ENCODE data around the gene PTEN.
"Not testable (repeated sequence)": the region's sequence is repeated elsewhere in the genome, so short reads cannot be mapped to it uniquely, and the experiment has no call there.

PTEN gene

DNA sequence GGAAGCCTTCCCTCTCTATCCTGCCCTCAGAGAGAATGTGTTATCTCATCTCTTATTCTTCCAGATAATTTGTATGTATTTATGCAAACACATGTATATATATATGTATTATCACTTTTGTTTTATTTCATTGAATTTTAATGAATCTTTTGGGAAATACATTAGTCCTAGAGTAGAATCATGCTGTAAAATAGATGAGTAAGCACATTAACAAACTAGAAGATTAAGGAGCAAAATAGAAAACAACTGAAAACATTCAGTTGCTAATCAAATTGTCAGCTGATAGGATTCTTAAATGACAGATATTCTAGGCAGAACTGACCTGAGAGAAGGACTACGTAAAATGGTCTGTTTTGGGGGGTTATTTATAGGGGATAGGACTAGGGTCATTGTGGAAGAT lies 11.3 kb upstream of the PTEN start:
- H3K4me1 ChIP-seq (ENCODE audit: low read length) = peaks cover 5% of the 10 kb centered on the region
- H3K9ac ChIP-seq (ENCODE audit: low read length) = no peak overlapping the region
- no peaks in the 10 kb centered on the region for H3K79me2 ChIP-seq (ENCODE audit: low read length)
- no peaks in the 10 kb centered on the region for H3K27me3 ChIP-seq (ENCODE audit: low read depth, low read length)
- no peak overlapping the region for H3K27ac ChIP-seq (ENCODE audit: low read length)
- H4K20me1 ChIP-seq (ENCODE audit: insufficient read depth, low read length) = no peaks in the 10 kb centered on the region
- H3K9me3 ChIP-seq (ENCODE audit: insufficient read depth, low read length) = no peaks in the 10 kb centered on the region
- H3K36me3 ChIP-seq (replicated peaks; ENCODE audit: low read depth, low read length) = no peaks in the 10 kb centered on the region
- no peak overlapping the region for H3K4me2 ChIP-seq (ENCODE audit: low read length)
- H3K4me3 ChIP-seq (ENCODE audit: low read length) = no peak overlapping the region
- no peak overlapping the region for H2AFZ ChIP-seq (ENCODE audit: low read depth, low read length)
- no peak for TF ChIP-seq EZH2phosphoT487 (IDR thresholded peaks at IDR 0.05; ENCODE audit: low read depth)
- TF ChIP-seq, protein P1, sequence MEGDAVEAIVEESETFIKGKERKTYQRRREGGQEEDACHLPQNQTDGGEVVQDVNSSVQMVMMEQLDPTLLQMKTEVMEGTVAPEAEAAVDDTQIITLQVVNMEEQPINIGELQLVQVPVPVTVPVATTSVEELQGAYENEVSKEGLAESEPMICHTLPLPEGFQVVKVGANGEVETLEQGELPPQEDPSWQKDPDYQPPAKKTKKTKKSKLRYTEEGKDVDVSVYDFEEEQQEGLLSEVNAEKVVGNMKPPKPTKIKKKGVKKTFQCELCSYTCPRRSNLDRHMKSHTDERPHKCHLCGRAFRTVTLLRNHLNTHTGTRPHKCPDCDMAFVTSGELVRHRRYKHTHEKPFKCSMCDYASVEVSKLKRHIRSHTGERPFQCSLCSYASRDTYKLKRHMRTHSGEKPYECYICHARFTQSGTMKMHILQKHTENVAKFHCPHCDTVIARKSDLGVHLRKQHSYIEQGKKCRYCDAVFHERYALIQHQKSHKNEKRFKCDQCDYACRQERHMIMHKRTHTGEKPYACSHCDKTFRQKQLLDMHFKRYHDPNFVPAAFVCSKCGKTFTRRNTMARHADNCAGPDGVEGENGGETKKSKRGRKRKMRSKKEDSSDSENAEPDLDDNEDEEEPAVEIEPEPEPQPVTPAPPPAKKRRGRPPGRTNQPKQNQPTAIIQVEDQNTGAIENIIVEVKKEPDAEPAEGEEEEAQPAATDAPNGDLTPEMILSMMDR (IDR thresholded peaks at IDR 0.05; ENCODE audit: low read depth, low read length) = no peak

DNA sequence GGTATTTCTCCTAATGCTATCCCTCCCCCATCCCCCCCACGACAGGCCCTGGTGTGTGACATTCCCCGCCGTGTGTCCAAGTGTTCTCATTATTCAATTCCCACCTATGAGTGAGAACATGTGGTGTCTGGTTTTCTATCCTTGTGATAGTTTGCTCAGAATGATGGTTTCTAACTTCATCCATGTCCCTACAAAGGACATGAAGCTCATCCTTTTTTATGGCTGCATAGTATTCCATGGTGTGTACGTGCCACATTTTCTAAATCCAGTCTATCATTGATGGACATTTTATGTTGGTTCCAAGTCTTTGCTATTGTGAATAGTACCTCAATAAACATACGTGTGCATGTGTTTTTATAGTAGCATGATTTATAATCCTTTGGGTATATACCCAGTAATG lies 8.2 kb upstream of the PTEN start:
- not testable (repeated sequence) for H3K9me3 ChIP-seq (ENCODE audit: insufficient read depth, low read length); H4K20me1 ChIP-seq (ENCODE audit: insufficient read depth, low read length); H3K4me3 ChIP-seq (ENCODE audit: low read length); H3K27ac ChIP-seq (ENCODE audit: low read length); H3K4me2 ChIP-seq (ENCODE audit: low read length); H3K9ac ChIP-seq (ENCODE audit: low read length); H2AFZ ChIP-seq (ENCODE audit: low read depth, low read length); H3K4me1 ChIP-seq (ENCODE audit: low read length); H3K27me3 ChIP-seq (ENCODE audit: low read depth, low read length); H3K79me2 ChIP-seq (ENCODE audit: low read length); H3K36me3 ChIP-seq (replicated peaks; ENCODE audit: low read depth, low read length)

DNA sequence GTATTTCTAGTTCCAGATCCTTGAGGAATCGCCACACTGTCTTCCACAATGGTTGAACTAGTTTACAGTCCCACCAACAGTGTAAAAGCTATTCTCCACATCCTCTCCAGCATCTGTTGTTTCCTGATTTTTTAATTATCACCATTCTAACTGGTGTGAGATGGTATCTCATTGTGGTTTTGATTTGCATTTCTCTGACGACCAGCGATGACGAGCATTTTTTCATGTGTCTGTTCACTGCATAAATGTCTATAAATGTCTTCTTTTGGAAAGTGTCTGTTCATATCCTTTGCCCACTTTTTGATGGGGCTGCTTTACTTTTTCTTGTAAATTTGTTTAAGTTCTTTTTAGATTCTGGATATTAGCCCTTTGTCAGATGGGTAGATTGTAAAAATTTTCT lies 7.8 kb upstream of the PTEN start:
- not testable (repeated sequence) for H3K36me3 ChIP-seq (replicated peaks; ENCODE audit: low read depth, low read length); H3K9ac ChIP-seq (ENCODE audit: low read length); H4K20me1 ChIP-seq (ENCODE audit: insufficient read depth, low read length); H3K9me3 ChIP-seq (ENCODE audit: insufficient read depth, low read length); H3K79me2 ChIP-seq (ENCODE audit: low read length); H3K4me2 ChIP-seq (ENCODE audit: low read length); H3K4me3 ChIP-seq (ENCODE audit: low read length); H3K27ac ChIP-seq (ENCODE audit: low read length); H3K27me3 ChIP-seq (ENCODE audit: low read depth, low read length); H2AFZ ChIP-seq (ENCODE audit: low read depth, low read length)
- H3K4me1 ChIP-seq (ENCODE audit: low read length) = peaks cover 11% of the 10 kb centered on the region

DNA sequence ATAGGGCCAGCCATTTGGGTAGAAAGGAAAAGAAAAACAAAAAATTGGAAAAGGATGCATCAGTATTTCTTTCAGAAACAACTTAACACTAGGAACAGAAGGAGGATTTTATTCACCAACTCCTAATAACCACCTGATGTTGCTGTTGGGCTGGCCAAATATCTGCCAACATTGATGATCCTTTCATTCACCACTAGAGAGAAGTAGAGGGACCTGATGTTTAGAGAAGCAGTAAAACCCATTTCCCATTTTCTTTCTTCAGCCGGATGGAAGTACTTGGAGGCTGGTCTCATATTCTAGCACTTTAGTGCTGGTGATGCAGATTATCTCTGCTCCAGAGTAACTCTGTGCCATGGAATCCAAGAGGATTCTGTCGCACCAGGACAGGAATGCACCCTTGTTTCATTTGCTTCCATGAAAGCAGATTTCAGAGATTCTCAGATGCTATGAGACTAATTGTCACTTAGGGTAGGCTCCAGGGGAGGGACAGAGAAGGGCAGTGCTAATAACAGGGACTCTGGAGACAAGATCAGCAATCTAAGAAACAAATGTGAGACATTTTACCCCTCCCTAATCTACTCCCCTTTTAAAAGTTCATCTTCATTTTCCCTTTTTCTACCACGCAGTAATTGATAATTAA lies 3.1 kb upstream of the PTEN start:
- Histone ChIP-seq H3K4me2 (ENCODE audit: low read length) (peak overlapping the region; percentile 97), H4K20me1 (ENCODE audit: insufficient read depth, low read length) (peaks cover 4% of the 10 kb centered on the region), H3K79me2 (ENCODE audit: low read length) (peaks cover 24% of the 10 kb centered on the region), H3K27me3 (ENCODE audit: low read depth, low read length) (no peaks in the 10 kb centered on the region), H3K4me1 (ENCODE audit: low read length) (peaks cover 13% of the 10 kb centered on the region), H3K9ac (ENCODE audit: low read length) (no peak overlapping the region), H3K36me3 (replicated peaks; ENCODE audit: low read depth, low read length) (no peaks in the 10 kb centered on the region), H3K9me3 (ENCODE audit: insufficient read depth, low read length) (no peaks in the 10 kb centered on the region), H2AFZ (ENCODE audit: low read depth, low read length) (no peak overlapping the region; the same call in 1 of the 2 replicates), H3K27ac (ENCODE audit: low read length) (no peak overlapping the region), H3K4me3 (ENCODE audit: low read length) (no peak overlapping the region)
- TF ChIP-seq, protein P1 (IDR thresholded peaks at IDR 0.05; ENCODE audit: low read depth, low read length) = peak; percentile 79
- no peak for TF ChIP-seq EZH2phosphoT487 (IDR thresholded peaks at IDR 0.05; ENCODE audit: low read depth)

DNA sequence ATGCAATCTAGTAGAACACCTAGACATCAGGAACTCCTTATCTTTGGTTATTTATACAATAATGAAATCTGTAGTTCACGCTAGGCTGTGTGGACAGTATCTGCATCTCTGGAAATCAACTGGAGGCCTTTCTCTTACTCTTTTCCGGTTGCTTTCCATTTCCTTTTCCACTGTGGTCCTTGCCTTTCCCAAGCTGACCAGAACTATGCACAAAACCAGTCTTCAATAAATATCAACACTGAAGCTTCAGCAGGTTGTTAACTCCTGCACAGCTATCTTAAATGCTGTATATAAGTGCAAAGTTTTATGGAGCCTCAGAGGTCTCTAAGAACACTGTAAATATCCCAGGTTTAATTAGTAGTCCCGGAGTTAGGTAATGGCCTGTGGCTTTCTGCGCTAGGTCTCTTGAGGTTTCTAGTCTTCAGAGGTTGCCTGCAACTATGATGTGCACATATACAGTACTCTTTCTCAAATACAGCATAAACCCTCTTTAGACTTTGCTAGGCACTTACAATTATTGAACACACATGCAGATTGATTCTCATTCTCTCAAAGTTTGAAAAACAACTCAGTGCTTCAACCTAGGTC lies 2.5 kb upstream of the PTEN start:
- TF ChIP-seq, protein P1 (IDR thresholded peaks at IDR 0.05; ENCODE audit: low read depth, low read length) = no peak
- TF ChIP-seq EZH2phosphoT487 (IDR thresholded peaks at IDR 0.05; ENCODE audit: low read depth) = no peak
- Histone ChIP-seq H3K4me2 (ENCODE audit: low read length) (peak overlapping the region; percentile 97), H3K27ac (ENCODE audit: low read length) (no peak overlapping the region), H4K20me1 (ENCODE audit: insufficient read depth, low read length) (peaks cover 10% of the 10 kb centered on the region), H2AFZ (ENCODE audit: low read depth, low read length) (0 out of 2 replicates have a peak overlapping the region, but pooled peaks have one; percentile 78), H3K36me3 (replicated peaks; ENCODE audit: low read depth, low read length) (no peaks in the 10 kb centered on the region), H3K4me1 (ENCODE audit: low read length) (peaks cover 13% of the 10 kb centered on the region), H3K9me3 (ENCODE audit: insufficient read depth, low read length) (no peaks in the 10 kb centered on the region), H3K27me3 (ENCODE audit: low read depth, low read length) (no peaks in the 10 kb centered on the region), H3K79me2 (ENCODE audit: low read length) (peaks cover 31% of the 10 kb centered on the region), H3K9ac (ENCODE audit: low read length) (peak overlapping the region; percentile 91), H3K4me3 (ENCODE audit: low read length) (peak overlapping the region; percentile 96)
